ENCODE data around the gene MSLN. TPM values are rescaled to one million over a fixed set of nuclear protein-coding genes. Genes with fewer than 3 reads are reported as not detected.

Gene MSLN
- total and polyA plus RNA-seq, 10 donors: 0.22 to 1.1 (median 0.41) TPM; not detected in 4

- 0 to 2% (median 1%) methylated on average over 16 to 61 of the region's 61 CpGs for WGBS, 5 donors
- intact Hi-C loops (cut with DNase I; ENCODE audit: low total_unique reads): no loop called here
- Histone ChIP-seq H3K4me1 (peaks cover 5 to 55% (median 38%) of the 10 kb centered on the region in 6 donors), H3K27ac (peak overlapping the region; percentile 9 to 90 (median 70)), H3K9me3 (no peaks in the 10 kb centered on the region), H3K36me3 (peaks cover 0 to 40% (median 10%) of the 10 kb centered on the region in 6 donors), H3K27me3 (replicated peaks in 1 of 7) (peaks cover 0 to 42% (median 18%) of the 10 kb centered on the region in 7 donors), H3K4me3 (peak overlapping the region; percentile 49 to 83 (median 60))
- peak; percentile 87 for DNase-seq
- TF ChIP-seq CTCF (IDR thresholded peaks at IDR 0.05 in 8 of 11, conservative IDR thresholded peaks at IDR 0.05 in 3 of 11) (no peak), POLR2AphosphoS5 (IDR thresholded peaks at IDR 0.05) (peak; percentile 21 to 70 (median 43)), POLR2A (IDR thresholded peaks at IDR 0.05) (no peak)
Observed at GRCh38 chr16:727291-727977, 33.1 kb upstream of the MSLN start.

- H3K27me3 ChIP-seq (replicated peaks in 1 of 7): peaks cover 0 to 42% (median 18%) of the 10 kb centered on the region in 7 donors
- peaks cover 0 to 44% (median 17%) of the 10 kb centered on the region in 6 donors for H3K36me3 ChIP-seq
- TF ChIP-seq POLR2AphosphoS5 (IDR thresholded peaks at IDR 0.05) (peak; percentile 74 to 78 (median 78)), CTCF (IDR thresholded peaks at IDR 0.05 in 8 of 11, conservative IDR thresholded peaks at IDR 0.05 in 3 of 11) (no peak), POLR2A (IDR thresholded peaks at IDR 0.05) (no peak)
- peak overlapping the region; percentile 49 to 83 (median 60) for H3K4me3 ChIP-seq
- WGBS, 5 donors: 0 to 2% (median 1%) methylated on average over 11 to 80 of the region's 80 CpGs
- intact Hi-C loops (cut with DNase I; ENCODE audit: low total_unique reads): no loop called here
- peak overlapping the region in 7 of 8 donors; percentile 29 to 90 (median 73) for H3K27ac ChIP-seq
- no peaks in the 10 kb centered on the region for H3K9me3 ChIP-seq
- DNase-seq: peak; percentile 92
- peaks cover 5 to 46% (median 35%) of the 10 kb centered on the region in 6 donors for H3K4me1 ChIP-seq
Observed at GRCh38 chr16:728131-728889, 32.2 kb upstream of the MSLN start.

- Histone ChIP-seq H3K27ac (peak overlapping the region in 4 of 8 donors; percentile 73 to 90 (median 82)), H3K4me3 (peak overlapping the region in 4 of 8 donors; percentile 60 to 83 (median 64)), H3K36me3 (peaks cover 0 to 52% (median 25%) of the 10 kb centered on the region in 6 donors), H3K27me3 (replicated peaks in 1 of 7) (peaks cover 0 to 42% (median 18%) of the 10 kb centered on the region in 7 donors), H3K4me1 (peaks cover 5 to 39% (median 34%) of the 10 kb centered on the region in 6 donors), H3K9me3 (no peaks in the 10 kb centered on the region)
- intact Hi-C loops (cut with DNase I; ENCODE audit: low total_unique reads): no loop called here
- TF ChIP-seq POLR2AphosphoS5 (IDR thresholded peaks at IDR 0.05): peak in 1 of 3 donors; percentile 33
- TF ChIP-seq CTCF (IDR thresholded peaks at IDR 0.05 in 8 of 11, conservative IDR thresholded peaks at IDR 0.05 in 3 of 11): no peak
- peak; percentile 81 for DNase-seq
- WGBS, 5 donors: 61 to 76% (median 67%) methylated on average over 36 to 55 of the region's 55 CpGs
Observed at GRCh38 chr16:728890-729744, 31.4 kb upstream of the MSLN start.

Data from spleen (tissue), 11 donors.